NCI-H2081 treated with DMSO at 0.1 percent for 48 hours (cell line): ENCODE data around the gene SLCO3A1.
A peak's percentile ranks its signal among the peaks of the same experiment; 100 is the strongest.

ENCODE experiments used
- DNase-seq: peaks from one replicate; lab custom pipeline; 2025; lab: John Stamatoyannopoulos, UW

SLCO3A1 gene

GRCh38 chr15:91882858-91883586 is 29.5 kb downstream of the SLCO3A1 start:
- DNase-seq, result no peak

DNA sequence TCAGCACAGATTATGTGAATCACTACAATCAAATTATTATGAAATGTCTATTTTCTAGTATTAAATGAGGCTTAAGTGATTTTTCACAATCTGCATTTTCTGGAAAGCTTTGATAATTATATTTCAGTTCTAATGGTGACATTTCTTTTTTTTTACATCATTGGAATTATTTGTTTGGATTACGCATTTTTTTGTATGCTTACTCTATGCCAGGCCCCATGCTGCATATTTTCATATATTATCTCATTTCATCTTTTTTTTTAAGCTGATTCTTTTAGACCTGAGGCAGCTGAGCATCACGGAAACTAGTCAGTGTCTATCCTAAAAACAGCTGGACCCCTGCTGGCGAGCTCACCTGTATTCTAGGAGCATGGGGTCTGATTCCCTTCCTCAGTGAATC is 31.1 kb downstream of the SLCO3A1 start:
- no peak for DNase-seq

- DNase-seq, result no peak
Observed at GRCh38 chr15:91885054-91885453, 31.5 kb downstream of the SLCO3A1 start.

GRCh38 chr15:91885714-91886270 is 32.3 kb downstream of the SLCO3A1 start:
- DNase-seq, result no peak

GRCh38 chr15:91886878-91887277 is 33.4 kb downstream of the SLCO3A1 start:
- no peak for DNase-seq

- DNase-seq, result no peak
Observed at GRCh38 chr15:91887321-91887720, 33.8 kb downstream of the SLCO3A1 start.

- DNase-seq, result peak; percentile 11
Observed at GRCh38 chr15:91887921-91888373, 34.4 kb downstream of the SLCO3A1 start.

- DNase-seq, result no peak
Observed at GRCh38 chr15:91889111-91889815, 35.8 kb downstream of the SLCO3A1 start.

- DNase-seq, result no peak
Observed at GRCh38 chr15:91890614-91891013, 37.1 kb downstream of the SLCO3A1 start.

DNA sequence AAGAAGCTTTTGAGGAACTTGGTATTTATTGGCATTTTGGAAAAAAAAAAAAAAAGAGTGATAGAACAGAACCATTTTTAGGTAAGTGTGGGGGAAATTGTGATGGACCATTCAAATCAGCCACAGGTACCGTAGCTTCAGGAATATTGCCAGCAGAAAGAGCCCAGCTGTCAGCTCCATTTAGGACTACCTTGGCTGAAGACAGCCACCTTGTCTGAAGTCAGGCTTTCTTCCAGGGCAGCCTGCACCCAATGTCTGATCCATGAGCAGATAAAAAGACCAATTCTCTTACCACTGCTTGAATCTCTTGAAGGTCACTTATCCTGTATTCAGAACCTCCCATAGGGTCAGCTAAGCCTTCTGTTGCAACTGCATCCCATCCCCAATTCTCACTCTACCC is 37.6 kb downstream of the SLCO3A1 start:
- DNase-seq, result no peak

GRCh38 chr15:91891788-91892345 is 38.4 kb downstream of the SLCO3A1 start:
- DNase-seq, result no peak

DNA sequence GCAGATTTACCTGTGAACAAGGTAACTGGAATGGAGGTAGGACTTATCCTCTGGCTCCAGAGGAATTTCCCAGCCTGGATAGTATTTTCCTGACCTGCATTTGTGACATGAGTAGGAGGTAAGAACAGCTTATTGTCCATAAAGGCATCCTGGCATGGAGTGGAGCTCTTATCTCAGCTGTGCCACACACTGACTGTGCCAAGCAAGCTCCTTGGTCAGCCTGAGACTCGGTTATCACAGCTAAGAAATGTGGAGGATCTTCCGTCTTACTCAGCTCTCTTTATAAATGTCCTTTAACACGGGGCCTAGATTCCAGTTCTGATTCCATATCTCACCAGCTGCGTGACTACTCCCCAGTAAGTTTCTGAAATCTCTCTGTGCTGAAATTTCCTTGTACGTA is 38.9 kb downstream of the SLCO3A1 start:
- no peak for DNase-seq

DNA sequence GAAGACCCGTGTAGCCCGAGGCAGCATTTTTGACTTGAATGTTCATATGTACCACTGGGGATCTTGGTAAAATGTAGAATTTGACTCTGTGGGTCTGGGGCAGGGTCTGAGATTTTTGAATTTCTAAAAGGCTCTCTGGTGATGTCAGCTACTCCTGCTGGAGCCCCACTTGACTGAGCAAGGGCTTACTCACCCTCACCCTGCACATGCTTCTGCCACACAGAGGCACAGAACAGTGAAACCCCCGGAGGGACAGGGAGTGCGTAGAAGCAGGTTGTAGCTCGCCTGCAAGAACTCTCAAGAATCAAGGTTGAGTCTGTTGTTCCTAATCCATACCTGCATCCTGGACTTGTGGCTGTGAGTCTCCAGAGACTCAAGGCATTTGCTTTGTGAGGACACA is 41.1 kb downstream of the SLCO3A1 start:
- DNase-seq, result no peak

GRCh38 chr15:91895051-91895450 is 41.5 kb downstream of the SLCO3A1 start:
- no peak for DNase-seq

- no peak for DNase-seq
Observed at GRCh38 chr15:91896341-91897055, 43.0 kb downstream of the SLCO3A1 start.

DNA sequence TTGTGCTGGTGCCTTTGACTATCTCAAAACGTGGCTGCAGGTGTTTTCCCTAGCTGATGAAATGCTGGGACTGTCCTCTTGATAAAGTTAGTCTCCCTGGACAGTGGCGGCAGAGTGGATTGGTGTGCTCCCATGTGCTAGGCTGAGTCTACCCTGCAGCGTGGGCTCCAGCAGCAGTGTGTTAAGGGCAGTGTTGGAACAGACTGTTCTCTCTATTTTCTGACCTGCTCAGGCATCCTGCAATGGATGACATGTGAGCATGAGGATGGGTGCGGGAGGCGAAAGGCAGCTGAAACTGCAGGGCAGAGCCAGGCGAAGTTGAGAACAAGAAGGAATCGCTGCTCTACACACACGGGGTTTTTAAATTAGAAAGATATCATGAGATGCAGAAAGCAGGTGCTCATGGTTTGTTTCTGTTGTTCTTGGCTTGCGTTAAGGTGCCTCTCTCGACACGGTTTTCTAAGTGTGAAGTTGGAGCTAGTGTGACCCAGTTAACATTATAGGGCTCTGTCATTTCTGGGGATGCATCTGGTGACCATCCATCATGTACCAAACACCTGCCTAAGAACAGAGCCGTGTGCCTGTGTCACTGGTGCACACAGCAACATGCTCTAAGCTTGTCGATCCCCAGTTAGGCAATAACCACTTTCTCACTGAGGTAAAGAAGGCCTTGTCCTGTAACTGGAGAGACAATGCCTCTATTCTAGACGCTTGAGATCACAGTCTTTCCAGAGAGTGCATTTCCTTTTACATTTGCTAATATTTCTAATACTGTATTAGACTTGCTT is 44.3 kb downstream of the SLCO3A1 start:
- no peak for DNase-seq

- DNase-seq, result no peak
Observed at GRCh38 chr15:91898843-91899242, 45.3 kb downstream of the SLCO3A1 start.

GRCh38 chr15:91904942-91905341 is 51.4 kb downstream of the SLCO3A1 start:
- DNase-seq, result no peak

GRCh38 chr15:91908391-91908790 is 54.9 kb downstream of the SLCO3A1 start:
- DNase-seq, result no peak

DNA sequence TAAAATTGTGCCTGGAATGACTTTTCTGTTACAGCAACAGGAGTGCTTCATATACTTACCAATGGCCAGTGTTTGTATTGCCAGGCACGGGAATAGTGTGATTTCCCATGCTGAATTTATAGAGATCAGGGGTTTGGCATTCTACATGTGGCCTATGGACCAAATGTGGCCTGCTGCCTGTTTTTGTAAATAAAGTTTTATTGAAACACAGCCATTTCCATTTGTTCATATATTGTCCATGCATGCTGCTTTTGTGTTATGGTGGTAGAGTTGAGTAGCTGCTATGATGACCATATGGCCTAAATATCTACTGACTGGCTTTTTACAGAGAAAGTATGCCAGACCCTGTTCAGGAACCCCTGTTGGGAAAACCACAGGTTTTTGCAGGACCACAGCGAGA is 55.6 kb downstream of the SLCO3A1 start:
- DNase-seq, result no peak

DNA sequence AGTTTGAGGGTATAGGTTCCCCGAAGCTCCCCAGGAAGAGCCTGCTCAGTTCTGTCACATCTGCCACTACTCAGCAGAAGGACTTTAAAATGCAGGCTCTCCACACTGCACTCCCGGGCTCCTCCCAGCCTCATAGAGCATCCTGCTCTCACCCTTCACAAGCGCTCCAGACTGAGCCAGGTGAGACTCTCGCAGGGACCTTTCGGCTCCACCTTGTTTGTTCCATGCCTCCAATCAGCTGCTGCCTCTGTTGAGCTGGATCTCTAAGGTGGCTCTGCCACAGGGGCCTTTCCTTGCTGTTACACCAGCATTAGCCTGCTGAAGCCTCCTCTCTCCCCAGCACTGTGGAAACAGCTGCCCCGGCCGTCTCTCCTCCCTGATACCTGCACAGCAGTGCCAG is 56.1 kb downstream of the SLCO3A1 start:
- DNase-seq, result no peak

- DNase-seq, result no peak
Observed at GRCh38 chr15:91911844-91912243, 58.3 kb downstream of the SLCO3A1 start.
